ENCODE measurements around the gene LOXL3. TPM values are rescaled to one million over a fixed set of nuclear protein-coding genes. Genes with fewer than 3 reads are reported as not detected.

Gene LOXL3
- total RNA-seq, 1 experiment from 2014 or later = 4.1 TPM

GRCh38 chr2:74599676-74600075 is 45.9 kb upstream of the LOXL3 start:
- H3K9me2 ChIP-seq (ENCODE audit: insufficient read depth) = no peaks in the 10 kb centered on the region
- DNase-seq (ENCODE audit: low read depth, low spot score) (no peak), ATAC-seq (no peak)
- no peaks in the 10 kb centered on the region for H4K20me1 ChIP-seq (ENCODE audit: insufficient read depth)
- no peak overlapping the region for H2AFZ ChIP-seq (ENCODE audit: low read depth, low read length, poor library complexity, severe bottlenecking)
- ChIA-PET RAD21 (ENCODE audit: low non-redundant PET in 1 of 2, low total read pairs in 2 of 2, uncharacterized antibody in 2 of 2, unreplicated experiment in 2 of 2) (no interaction called here), CTCF (interaction anchor here (0.5 kb wide), 1 partner anchor 46 kb away, joined by 5 read pairs; the partner anchor contains the start of gene LOXL3), POLR2A (no interaction called here)
- no peaks in the 10 kb centered on the region for H3K79me2 ChIP-seq (ENCODE audit: insufficient read depth, low read length)
- BruUV-seq (replicated peaks) = no TSS peak
- no peaks in the 10 kb centered on the region for H3K27me3 ChIP-seq (ENCODE audit: insufficient read depth, low read length)
- peaks cover 4 to 6% of the 10 kb centered on the region in 2 experiments; a peak in 2 of 4 replicates for H3K4me1 ChIP-seq (ENCODE audit: control insufficient read depth in 1 of 2, insufficient read depth in 2 of 2, low read length in 2 of 2)
- H3K4me3 ChIP-seq (replicated peaks in 1 of 2; ENCODE audit: low read depth in 1 of 2, low read length in 2 of 2) = no peak overlapping the region
- intact Hi-C loops (cut with micrococcal nuclease) = no loop called here
- H3K4me2 ChIP-seq (ENCODE audit: low read length) = no peak overlapping the region
- no peaks in the 10 kb centered on the region for H3K36me3 ChIP-seq (ENCODE audit: control insufficient read depth in 1 of 2, insufficient read depth in 2 of 2, low read length in 2 of 2)
- H3K27ac ChIP-seq (ENCODE audit: low read depth, low read length) = no peak overlapping the region
- H3K9me3 ChIP-seq (ENCODE audit: control insufficient read depth in 1 of 2, insufficient read depth in 1 of 2, low read depth in 1 of 2, low read length in 2 of 2) = no peaks in the 10 kb centered on the region
- TF ChIP-seq EGR1 (IDR thresholded peaks at IDR 0.05; ENCODE audit: low read depth) (no peak), RAD21 (IDR thresholded peaks at IDR 0.05; ENCODE audit: low read depth) (no peak), JUND (IDR thresholded peaks at IDR 0.05) (no peak), TCF7L2 (IDR thresholded peaks at IDR 0.05; ENCODE audit: borderline replicate concordance, extremely low read depth, insufficient read depth, insufficient read length) (no peak), EZH2 (IDR thresholded peaks at IDR 0.05) (no peak), SIN3A (IDR thresholded peaks at IDR 0.05; ENCODE audit: low read depth) (no peak), REST (IDR thresholded peaks at IDR 0.05; ENCODE audit: low read depth) (no peak), CEBPB (IDR thresholded peaks at IDR 0.05; ENCODE audit: low read depth) (no peak), ZNF274 (IDR thresholded peaks at IDR 0.05; ENCODE audit: low read depth, low read length) (no peak), MAX (IDR thresholded peaks at IDR 0.05) (no peak), POLR2A (IDR thresholded peaks at IDR 0.05; ENCODE audit: borderline replicate concordance, extremely low read depth, insufficient read depth, insufficient read length) (no peak), SP1 (IDR thresholded peaks at IDR 0.05; ENCODE audit: low read depth) (no peak), FOSL1 (IDR thresholded peaks at IDR 0.05; ENCODE audit: low read depth) (no peak), ELF1 (IDR thresholded peaks at IDR 0.05; ENCODE audit: borderline replicate concordance, low read depth) (no peak), SRF (IDR thresholded peaks at IDR 0.05; ENCODE audit: low read depth) (no peak), EZH2phosphoT487 (IDR thresholded peaks at IDR 0.05; ENCODE audit: borderline replicate concordance) (no peak), CBX3 (IDR thresholded peaks at IDR 0.05; ENCODE audit: low read depth) (no peak)
- TF ChIP-seq, protein P1, sequence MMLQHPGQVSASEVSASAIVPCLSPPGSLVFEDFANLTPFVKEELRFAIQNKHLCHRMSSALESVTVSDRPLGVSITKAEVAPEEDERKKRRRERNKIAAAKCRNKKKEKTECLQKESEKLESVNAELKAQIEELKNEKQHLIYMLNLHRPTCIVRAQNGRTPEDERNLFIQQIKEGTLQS (IDR thresholded peaks at IDR 0.05) = no peak
- TF ChIP-seq, protein P2, sequence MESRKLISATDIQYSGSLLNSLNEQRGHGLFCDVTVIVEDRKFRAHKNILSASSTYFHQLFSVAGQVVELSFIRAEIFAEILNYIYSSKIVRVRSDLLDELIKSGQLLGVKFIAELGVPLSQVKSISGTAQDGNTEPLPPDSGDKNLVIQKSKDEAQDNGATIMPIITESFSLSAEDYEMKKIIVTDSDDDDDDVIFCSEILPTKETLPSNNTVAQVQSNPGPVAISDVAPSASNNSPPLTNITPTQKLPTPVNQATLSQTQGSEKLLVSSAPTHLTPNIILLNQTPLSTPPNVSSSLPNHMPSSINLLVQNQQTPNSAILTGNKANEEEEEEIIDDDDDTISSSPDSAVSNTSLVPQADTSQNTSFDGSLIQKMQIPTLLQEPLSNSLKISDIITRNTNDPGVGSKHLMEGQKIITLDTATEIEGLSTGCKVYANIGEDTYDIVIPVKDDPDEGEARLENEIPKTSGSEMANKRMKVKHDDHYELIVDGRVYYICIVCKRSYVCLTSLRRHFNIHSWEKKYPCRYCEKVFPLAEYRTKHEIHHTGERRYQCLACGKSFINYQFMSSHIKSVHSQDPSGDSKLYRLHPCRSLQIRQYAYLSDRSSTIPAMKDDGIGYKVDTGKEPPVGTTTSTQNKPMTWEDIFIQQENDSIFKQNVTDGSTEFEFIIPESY (IDR thresholded peaks at IDR 0.05; ENCODE audit: extremely low read depth, insufficient replicate concordance, low read length) = no peak
- no peak overlapping the region for H3K9ac ChIP-seq (ENCODE audit: low read length)
